OCI-LY1 (cell line): ENCODE data around the gene ARHGDIG.

Experiments used
- CTCF ChIP-seq: fragments of 200-600 bp; sonication (generic), shearing (Covaris generic); IDR thresholded peaks from 2 replicates; pipeline ENCODE4 v1.5.1; 2017; ENCODE audit warnings: mild to moderate bottlenecking, antibody characterized with exemption, low read length, moderate library complexity, mixed read lengths
- EZH2 ChIP-seq: fragments of 200-600 bp; sonication (generic), shearing (Covaris generic); IDR thresholded peaks from 2 replicates; pipeline ENCODE4 v1.8.0; 2017; ENCODE audit warnings: borderline replicate concordance, mixed run types, mild to moderate bottlenecking, antibody characterized with exemption, low read length, moderate library complexity, mixed read lengths

- TF ChIP-seq CTCF (no peak), EZH2 (no peak)
Measured at GRCh38 chr16:280005-280460, 358 bp upstream of the ARHGDIG start.
